Omental fat pad (tissue), 4 donors: Measurements from ENCODE around the gene CPOX. TPM values are rescaled to one million over a fixed set of nuclear protein-coding genes. Genes with fewer than 3 reads are reported as not detected.

Experiments used
- ATAC-seq: fragments of 150-250 bp; one replicate; pipeline ENCODE4 v1.9.1; 2016; ENCODE audit warnings: mild to moderate bottlenecking, moderate library complexity; ENCODE audit not compliant: low FRiP score
- DNase-seq: peaks from one replicate; pipeline ENCODE4 v3.0.0-alpha.2; 2019; ENCODE audit warnings: low spot score
- CTCF ChIP-seq, 3 donors: fragments of 450-650 bp; IDR thresholded peaks; one replicate each; pipeline ENCODE4 v1.5.1; 2016 to 2017; ENCODE audit warnings: antibody characterized with exemption in 3 of 3, mild to moderate bottlenecking in 3 of 3, moderate library complexity in 2 of 3
- total RNA-seq, 4 donors: library from RNA; depleted of rRNA; stranded (reverse); fragments of >200 nt; gene quantifications; one replicate each; pipeline ENCODE4 v1.1.0, GENCODE V29; 2016

Gene CPOX
- total RNA-seq, 4 donors from 2014 or later: 10.6 to 27.7 (median 15.1) TPM

- no peak for TF ChIP-seq CTCF (IDR thresholded peaks at IDR 0.05)
- DNase-seq: no peak
- no peak for ATAC-seq
Measured at GRCh38 chr3:98594628-98595324, 1.4 kb upstream of the CPOX start.

GRCh38 chr3:98592345-98592935, 971 bp downstream of the CPOX start:
- TF ChIP-seq CTCF (IDR thresholded peaks at IDR 0.05): no peak
- ATAC-seq (no peak), DNase-seq (no peak)

- ATAC-seq (no peak), DNase-seq (no peak)
- TF ChIP-seq CTCF (IDR thresholded peaks at IDR 0.05): no peak
Measured at GRCh38 chr3:98589331-98590036, 3.9 kb downstream of the CPOX start.

DNA sequence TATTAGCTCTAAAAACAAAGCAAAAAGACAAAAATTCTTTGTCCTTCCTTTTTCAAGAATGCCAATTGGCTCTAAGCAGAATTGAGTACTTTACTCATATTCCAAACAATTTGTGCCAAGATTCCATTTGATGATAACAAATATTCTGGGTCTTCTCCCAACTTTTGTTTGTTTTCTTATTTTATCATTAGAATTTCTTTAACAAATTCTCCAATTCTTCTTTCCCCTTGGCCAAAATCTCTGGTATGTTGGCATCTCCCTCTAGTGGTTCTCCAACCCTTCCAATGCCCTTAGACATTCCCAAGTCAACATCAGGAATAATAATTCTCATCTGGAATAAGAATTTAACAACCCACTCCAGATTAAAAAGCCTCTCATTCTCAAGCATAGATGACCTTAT, 5.3 kb downstream of the CPOX start:
- no peak for ATAC-seq
- no peak for DNase-seq
- TF ChIP-seq CTCF (IDR thresholded peaks at IDR 0.05): no peak

DNA sequence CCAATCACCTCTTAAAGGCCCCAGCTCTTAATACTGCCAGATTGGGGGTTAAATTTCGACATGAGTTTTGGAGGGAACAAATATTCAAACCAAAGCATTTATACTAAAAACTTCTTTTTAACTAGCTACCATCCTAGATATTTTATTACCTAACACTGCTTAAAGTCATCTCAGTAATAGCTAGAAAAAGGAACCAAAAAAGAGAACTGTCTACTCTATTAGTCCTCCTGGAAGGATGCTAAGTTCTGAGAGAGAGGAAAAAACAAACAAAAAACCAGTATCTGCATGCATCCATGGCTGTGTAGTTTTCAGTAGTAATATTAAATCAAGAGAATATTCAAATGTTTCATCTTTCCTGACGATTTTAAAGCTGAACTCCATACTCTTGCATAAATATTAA, 5.8 kb downstream of the CPOX start:
- ATAC-seq (no peak), DNase-seq (no peak)
- TF ChIP-seq CTCF (IDR thresholded peaks at IDR 0.05): no peak

GRCh38 chr3:98584547-98584946, 8.9 kb downstream of the CPOX start:
- DNase-seq: no peak
- ATAC-seq: no peak
- no peak for TF ChIP-seq CTCF (IDR thresholded peaks at IDR 0.05)
